ENCODE measurements around the gene ZNF687. TPM values are rescaled to one million over a fixed set of nuclear protein-coding genes. Genes with fewer than 3 reads are reported as not detected.

The ZNF687 gene
- total RNA-seq, 2 experiments from 2014 or later: 29.9 to 35.7 TPM

DNA sequence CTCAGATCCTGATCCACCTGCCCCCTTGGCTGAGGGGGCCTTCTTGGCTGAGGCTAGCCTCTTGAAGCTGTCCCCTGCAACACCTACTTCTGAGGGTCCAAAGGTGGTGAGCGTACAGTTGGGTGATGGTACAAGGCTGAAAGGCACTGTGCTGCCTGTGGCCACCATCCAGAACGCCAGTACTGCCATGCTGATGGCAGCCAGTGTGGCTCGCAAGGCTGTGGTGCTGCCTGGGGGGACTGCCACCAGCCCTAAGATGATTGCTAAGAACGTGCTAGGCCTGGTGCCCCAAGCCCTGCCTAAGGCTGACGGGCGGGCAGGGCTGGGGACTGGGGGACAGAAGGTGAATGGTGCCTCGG, 5.2 kb downstream of the ZNF687 start:
- H3K4me1 Mint-ChIP-seq: peaks cover 21% of the 10 kb centered on the region
- no peaks in the 10 kb centered on the region for H3K27me3 Mint-ChIP-seq
- H3K36me3 Mint-ChIP-seq: peaks cover 19% of the 10 kb centered on the region
- H3K27ac Mint-ChIP-seq: no peak overlapping the region
- no peaks in the 10 kb centered on the region for H3K9me3 Mint-ChIP-seq (ENCODE audit: low read depth)
- CTCF ChIA-PET: interaction anchor here (1.2 kb wide), 1 partner anchor 14 kb away, joined by 3 read pairs; no protein-coding TSS in a partner anchor
- H3K4me3 Mint-ChIP-seq: no peak overlapping the region
- ATAC-seq: no peak
- DNase-seq: no peak

DNA sequence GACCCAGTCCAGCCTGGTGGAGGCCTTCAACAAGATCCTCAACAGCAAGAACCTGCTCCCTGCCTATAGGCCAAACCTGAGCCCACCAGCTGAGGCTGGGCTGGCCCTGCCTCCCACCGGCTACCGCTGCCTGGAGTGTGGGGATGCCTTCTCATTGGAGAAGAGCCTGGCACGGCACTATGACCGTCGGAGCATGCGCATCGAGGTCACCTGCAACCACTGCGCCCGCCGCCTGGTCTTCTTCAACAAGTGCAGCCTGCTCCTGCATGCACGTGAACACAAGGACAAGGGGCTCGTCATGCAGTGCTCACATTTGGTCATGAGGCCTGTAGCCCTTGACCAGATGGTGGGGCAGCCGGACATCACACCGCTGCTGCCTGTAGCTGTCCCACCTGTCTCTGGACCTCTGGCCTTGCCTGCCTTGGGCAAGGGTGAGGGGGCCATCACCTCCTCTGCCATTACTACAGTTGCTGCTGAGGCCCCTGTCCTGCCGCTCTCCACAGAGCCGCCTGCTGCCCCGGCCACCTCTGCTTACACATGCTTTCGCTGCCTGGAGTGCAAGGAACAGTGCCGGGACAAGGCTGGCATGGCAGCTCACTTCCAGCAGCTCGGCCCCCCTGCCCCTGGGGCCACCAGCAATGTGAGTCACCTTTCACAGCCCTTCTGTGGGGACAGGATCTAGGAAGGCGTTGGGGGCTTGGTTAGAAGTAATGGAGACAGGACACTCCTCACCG, 5.8 kb downstream of the ZNF687 start:
- Mint-ChIP-seq H3K9me3 (ENCODE audit: low read depth) (no peaks in the 10 kb centered on the region), H3K4me1 (peaks cover 21% of the 10 kb centered on the region), H3K27ac (no peak overlapping the region), H3K27me3 (no peaks in the 10 kb centered on the region), H3K4me3 (no peak overlapping the region), H3K36me3 (peaks cover 23% of the 10 kb centered on the region)
- no peak for ATAC-seq
- DNase-seq: no peak
- CTCF ChIA-PET: interaction anchor here (1.2 kb wide), 1 partner anchor 13 kb away, joined by 3 read pairs; no protein-coding TSS in a partner anchor

DNA sequence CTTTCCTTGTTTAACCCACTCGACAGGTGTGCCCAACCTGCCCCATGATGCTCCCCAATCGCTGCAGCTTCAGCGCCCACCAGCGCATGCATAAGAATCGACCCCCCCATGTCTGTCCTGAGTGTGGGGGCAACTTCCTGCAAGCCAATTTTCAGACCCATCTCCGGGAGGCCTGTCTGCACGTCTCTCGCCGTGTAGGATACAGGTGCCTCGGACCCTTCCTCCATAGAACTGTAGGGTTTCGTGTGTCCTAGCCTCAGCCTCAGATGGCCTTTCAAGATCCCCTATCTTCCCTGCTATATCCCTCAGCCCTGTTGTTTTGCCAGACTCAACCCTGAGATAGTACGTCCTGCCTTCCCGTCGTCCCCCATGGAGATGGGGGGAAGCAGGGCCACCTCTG, 6.4 kb downstream of the ZNF687 start:
- ATAC-seq: no peak
- Mint-ChIP-seq H3K27ac (peak overlapping the region; percentile 6), H3K36me3 (peaks cover 25% of the 10 kb centered on the region), H3K4me1 (peaks cover 19% of the 10 kb centered on the region), H3K9me3 (ENCODE audit: low read depth) (no peaks in the 10 kb centered on the region), H3K4me3 (no peak overlapping the region), H3K27me3 (no peaks in the 10 kb centered on the region)
- CTCF ChIA-PET: no interaction called here
- no peak for DNase-seq

DNA sequence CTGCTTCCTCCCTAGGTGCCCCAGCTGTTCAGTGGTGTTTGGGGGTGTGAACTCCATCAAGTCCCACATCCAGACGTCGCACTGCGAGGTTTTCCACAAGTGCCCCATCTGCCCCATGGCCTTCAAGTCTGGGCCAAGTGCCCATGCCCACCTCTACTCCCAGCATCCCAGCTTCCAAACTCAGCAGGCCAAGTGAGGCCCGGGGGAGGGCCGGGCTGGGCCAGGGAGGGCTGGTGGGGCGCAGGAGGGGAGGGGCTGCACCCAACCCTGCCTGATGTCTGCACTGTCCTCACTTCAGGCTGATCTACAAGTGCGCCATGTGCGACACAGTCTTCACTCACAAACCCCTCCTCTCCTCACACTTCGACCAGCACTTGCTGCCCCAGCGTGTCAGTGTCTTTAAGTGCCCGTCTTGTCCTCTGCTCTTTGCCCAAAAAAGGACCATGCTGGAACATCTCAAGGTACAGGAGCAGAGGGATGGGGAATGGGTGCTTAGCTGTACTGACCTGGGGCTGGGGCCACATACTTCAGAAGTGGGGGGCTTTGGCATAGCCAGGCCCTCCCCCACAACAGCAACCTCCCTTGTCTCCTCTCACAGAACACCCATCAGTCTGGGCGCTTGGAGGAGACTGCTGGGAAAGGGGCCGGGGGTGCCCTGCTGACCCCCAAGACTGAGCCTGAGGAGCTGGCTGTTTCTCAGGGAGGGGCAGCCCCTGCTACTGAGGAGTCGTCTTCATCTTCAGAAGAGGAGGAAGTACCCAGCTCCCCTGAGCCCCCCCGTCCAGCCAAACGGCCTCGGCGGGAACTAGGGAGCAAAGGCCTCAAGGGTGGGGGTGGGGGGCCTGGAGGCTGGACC, 7.2 kb downstream of the ZNF687 start:
- ATAC-seq (no peak), DNase-seq (no peak)
- H3K4me3 Mint-ChIP-seq: no peak overlapping the region
- H3K27me3 Mint-ChIP-seq: no peaks in the 10 kb centered on the region
- peak overlapping the region; percentile 6 for H3K27ac Mint-ChIP-seq
- H3K4me1 Mint-ChIP-seq: peaks cover 11% of the 10 kb centered on the region
- CTCF ChIA-PET: interaction anchor here (1.2 kb wide), 1 partner anchor 12 kb away, joined by 4 read pairs; no protein-coding TSS in a partner anchor
- H3K9me3 Mint-ChIP-seq (ENCODE audit: low read depth): no peaks in the 10 kb centered on the region
- H3K36me3 Mint-ChIP-seq: peaks cover 25% of the 10 kb centered on the region

DNA sequence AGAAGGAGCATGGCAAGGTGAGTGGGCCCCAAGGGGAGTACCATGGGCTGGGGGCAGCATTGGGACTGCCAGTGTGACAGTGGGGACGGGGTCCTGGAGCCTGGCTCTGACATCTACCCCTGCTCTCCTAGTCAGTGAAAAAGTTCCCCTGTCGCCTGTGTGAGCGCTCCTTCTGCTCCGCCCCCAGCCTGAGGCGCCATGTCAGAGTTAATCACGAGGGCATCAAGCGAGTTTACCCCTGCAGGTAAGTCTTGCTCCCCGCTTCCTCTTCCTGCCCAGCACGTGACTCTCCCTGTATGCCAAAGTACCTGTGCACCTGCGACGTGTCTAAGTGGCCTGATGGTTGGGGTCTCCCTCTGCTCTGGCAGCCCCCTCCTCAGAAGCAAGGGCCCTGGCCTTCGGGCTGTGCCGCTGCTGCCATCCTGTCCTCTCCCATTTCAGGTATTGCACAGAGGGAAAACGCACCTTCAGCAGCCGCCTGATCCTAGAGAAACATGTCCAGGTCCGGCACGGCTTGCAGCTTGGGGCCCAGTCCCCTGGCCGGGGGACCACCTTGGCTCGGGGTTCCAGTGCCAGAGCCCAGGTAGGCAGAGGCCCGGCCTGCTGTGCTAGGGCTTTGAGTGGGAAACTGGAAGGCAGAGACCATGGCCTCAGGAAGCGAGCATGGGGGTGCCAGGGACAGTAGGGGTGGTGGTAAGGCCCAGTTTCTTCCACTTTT, 8.1 kb downstream of the ZNF687 start:
- Mint-ChIP-seq H3K4me1 (peaks cover 6% of the 10 kb centered on the region), H3K4me3 (no peak overlapping the region), H3K9me3 (ENCODE audit: low read depth) (no peaks in the 10 kb centered on the region), H3K36me3 (peaks cover 23% of the 10 kb centered on the region), H3K27ac (no peak overlapping the region), H3K27me3 (no peaks in the 10 kb centered on the region)
- no peak for ATAC-seq
- no peak for DNase-seq
- CTCF ChIA-PET: interaction anchor here (1.2 kb wide), 1 partner anchor 11 kb away, joined by 4 read pairs; no protein-coding TSS in a partner anchor

DNA sequence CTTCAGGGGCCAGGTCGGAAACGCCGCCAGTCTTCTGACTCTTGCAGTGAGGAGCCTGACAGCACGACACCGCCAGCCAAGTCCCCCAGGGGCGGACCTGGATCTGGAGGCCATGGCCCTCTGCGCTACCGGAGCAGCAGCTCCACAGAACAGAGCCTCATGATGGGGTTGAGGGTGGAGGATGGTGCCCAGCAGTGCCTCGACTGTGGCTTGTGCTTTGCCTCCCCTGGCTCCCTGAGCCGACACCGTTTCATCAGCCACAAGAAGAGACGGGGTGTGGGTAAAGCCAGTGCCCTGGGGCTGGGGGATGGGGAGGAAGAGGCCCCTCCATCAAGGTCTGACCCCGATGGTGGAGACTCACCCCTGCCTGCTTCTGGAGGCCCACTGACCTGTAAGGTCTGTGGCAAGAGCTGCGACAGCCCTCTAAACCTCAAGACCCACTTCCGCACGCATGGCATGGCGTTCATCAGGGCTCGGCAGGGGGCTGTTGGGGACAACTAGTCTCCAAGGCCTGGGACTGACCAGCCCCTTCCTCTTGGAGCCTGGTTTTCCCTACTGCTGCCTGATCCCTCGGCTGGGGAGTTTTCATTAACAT, 8.7 kb downstream of the ZNF687 start:
- H3K4me1 Mint-ChIP-seq: peaks cover 6% of the 10 kb centered on the region
- ATAC-seq (no peak), DNase-seq (no peak)
- H3K27me3 Mint-ChIP-seq: no peaks in the 10 kb centered on the region
- no peak overlapping the region for H3K4me3 Mint-ChIP-seq
- H3K27ac Mint-ChIP-seq: no peak overlapping the region
- H3K9me3 Mint-ChIP-seq (ENCODE audit: low read depth): no peaks in the 10 kb centered on the region
- CTCF ChIA-PET: no interaction called here
- peaks cover 21% of the 10 kb centered on the region for H3K36me3 Mint-ChIP-seq

DNA sequence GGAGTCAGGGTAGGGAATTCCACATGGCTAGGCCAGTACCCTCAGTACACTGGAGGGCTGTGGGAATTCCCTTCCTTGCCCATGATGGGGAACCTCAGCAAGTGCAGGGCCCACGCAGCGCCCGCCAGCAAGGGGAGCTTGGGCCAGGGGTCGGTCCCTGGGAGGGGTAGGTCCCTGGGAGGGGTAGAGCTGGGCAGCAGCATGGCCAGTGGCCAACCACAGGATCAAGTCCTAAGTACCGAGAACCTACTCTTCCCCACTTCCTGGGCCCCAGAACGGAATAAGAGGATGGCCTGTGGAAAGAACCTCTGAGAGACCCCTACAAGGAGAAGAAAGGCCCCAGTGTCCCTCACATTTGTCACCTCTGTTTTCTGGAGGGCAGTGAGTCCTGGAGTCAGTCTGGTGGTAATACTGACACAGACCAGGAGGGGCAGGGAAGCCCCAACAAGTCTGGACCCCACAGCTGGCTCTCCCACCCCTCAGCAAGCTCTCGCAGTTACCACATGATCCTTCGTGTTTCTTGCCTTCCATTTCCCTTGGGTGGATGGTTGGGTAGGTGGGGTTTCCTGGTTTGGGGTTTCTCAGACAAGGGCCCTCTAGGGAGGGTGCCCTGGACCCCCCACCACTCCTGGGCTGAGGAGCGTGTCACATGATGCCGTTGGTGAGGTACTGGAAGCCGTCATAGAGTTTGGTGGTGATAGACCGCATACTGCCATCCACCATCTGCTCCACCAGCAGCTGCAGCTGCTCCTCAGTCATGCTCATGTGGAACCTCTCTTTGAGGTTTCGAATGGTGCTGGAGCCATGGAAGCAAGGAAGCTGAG, 10.3 kb downstream of the ZNF687 start:
- Mint-ChIP-seq H3K9me3 (ENCODE audit: low read depth) (no peaks in the 10 kb centered on the region), H3K27ac (peak overlapping the region; percentile 32), H3K36me3 (peaks cover 18% of the 10 kb centered on the region), H3K27me3 (no peaks in the 10 kb centered on the region), H3K4me1 (peaks cover 6% of the 10 kb centered on the region), H3K4me3 (no peak overlapping the region)
- ATAC-seq (no peak), DNase-seq (no peak)
- CTCF ChIA-PET: interaction anchor here (1.5 to 1.7 kb wide), 2 partner anchors 9 to 48 kb away, joined by 3 to 8 read pairs; no protein-coding TSS in a partner anchor

DNA sequence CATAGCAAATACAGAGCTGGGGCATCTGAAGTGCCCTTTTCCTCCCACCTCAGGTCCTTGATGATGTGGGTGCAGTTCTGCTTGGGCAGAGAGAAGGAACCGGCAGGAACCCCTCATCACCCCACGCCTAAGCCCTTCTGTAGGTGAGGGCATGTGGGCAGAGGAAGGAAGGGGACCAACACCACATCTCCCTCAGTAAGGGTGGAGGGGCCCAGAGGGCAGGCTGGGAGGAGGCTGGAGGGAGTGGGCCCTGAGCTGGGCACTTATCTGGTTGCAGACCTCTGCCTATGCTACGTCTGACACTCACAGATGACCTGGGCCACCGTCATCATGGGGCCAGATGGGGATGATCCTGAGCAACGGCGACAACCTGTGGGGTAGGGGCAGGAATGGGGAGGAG, 11.0 kb downstream of the ZNF687 start:
- peaks cover 6% of the 10 kb centered on the region for H3K4me1 Mint-ChIP-seq
- H3K4me3 Mint-ChIP-seq: no peak overlapping the region
- no peaks in the 10 kb centered on the region for H3K27me3 Mint-ChIP-seq
- peak overlapping the region; percentile 32 for H3K27ac Mint-ChIP-seq
- peaks cover 23% of the 10 kb centered on the region for H3K36me3 Mint-ChIP-seq
- CTCF ChIA-PET: interaction anchor here (1.0 to 1.7 kb wide), 3 partner anchors 8 to 47 kb away, joined by 3 to 8 read pairs (median 3); no protein-coding TSS in a partner anchor
- no peaks in the 10 kb centered on the region for H3K9me3 Mint-ChIP-seq (ENCODE audit: low read depth)
- ATAC-seq: no peak
- no peak for DNase-seq

DNA sequence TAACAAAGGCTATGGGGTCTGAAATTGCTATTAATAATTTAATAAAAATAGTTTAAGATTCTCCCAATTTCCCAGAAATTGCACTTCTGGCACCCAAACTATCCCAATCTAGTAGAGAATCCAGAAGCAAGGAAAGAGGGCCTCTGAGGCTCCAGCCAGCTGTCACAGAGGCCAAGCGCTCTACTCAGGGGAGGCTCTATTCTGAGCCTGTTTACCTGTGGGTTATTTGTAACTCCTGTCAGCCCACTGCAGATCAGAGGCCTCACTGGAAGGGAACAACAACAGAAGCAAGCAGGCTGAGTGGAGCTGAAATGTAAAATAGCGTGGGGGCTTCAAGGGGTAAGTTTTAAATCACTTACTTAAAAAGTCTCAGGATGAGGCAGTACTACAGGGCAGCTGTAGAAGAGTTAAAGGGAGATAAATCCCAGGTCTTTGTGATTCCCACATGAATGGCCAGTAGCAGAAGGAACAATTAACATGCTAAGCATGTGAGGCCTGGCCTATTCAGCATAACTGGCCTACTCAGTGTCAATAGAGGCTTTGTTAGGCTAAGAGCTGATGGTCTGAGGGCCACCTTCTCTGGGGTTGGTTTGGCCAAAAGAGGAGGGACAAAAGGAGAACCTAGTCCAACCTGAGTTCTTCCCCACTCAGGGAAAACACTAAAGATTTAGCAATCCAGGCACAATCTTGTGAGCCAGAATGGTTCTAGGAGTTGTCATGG, 12.8 kb downstream of the ZNF687 start:
- Mint-ChIP-seq H3K27me3 (no peaks in the 10 kb centered on the region), H3K4me3 (no peak overlapping the region), H3K9me3 (ENCODE audit: low read depth) (no peaks in the 10 kb centered on the region), H3K27ac (no peak overlapping the region), H3K4me1 (no peaks in the 10 kb centered on the region), H3K36me3 (peaks cover 27% of the 10 kb centered on the region)
- DNase-seq (no peak), ATAC-seq (no peak)
- CTCF ChIA-PET: interaction anchor here (1.7 to 4.2 kb wide), 3 partner anchors 14 to 195 kb away, joined by 4 to 27 read pairs (median 6); no protein-coding TSS in a partner anchor

DNA sequence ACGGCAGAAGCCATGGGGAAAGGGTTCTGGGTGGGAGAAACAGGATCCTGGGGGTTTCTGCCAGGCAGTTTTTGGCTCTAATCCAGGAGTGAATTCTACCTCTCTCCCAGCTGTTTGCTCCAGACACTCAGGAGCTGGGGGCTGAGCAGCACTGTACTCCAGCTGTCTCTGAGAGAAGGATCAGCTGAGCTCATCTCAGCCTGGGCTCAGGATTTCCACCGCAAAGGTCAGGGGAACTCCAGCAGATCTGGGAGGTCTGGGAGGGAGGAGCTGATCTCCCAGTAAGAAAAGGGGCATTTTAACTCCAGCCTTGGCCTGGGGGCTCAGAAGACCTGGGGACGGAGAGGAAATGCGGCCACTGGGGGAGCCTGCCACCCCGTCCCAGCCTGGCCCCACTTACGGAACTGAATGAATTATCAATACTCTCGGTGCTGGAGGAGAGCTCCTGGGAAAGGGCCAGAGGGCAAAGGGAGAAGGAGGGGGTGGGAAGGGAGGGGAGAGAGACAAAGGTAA, 27.8 kb downstream of the ZNF687 start:
- Mint-ChIP-seq H3K4me1 (peaks cover 24% of the 10 kb centered on the region), H3K9me3 (ENCODE audit: low read depth) (no peaks in the 10 kb centered on the region), H3K27ac (no peak overlapping the region), H3K27me3 (no peaks in the 10 kb centered on the region), H3K36me3 (peaks cover 39% of the 10 kb centered on the region), H3K4me3 (no peak overlapping the region)
- ATAC-seq (no peak), DNase-seq (no peak)
- CTCF ChIA-PET: interaction anchor here (1.3 to 3.4 kb wide), 4 partner anchors 9 to 30 kb away, joined by 3 to 44 read pairs (median 24); partner anchors contain the start of gene PI4KB

DNA sequence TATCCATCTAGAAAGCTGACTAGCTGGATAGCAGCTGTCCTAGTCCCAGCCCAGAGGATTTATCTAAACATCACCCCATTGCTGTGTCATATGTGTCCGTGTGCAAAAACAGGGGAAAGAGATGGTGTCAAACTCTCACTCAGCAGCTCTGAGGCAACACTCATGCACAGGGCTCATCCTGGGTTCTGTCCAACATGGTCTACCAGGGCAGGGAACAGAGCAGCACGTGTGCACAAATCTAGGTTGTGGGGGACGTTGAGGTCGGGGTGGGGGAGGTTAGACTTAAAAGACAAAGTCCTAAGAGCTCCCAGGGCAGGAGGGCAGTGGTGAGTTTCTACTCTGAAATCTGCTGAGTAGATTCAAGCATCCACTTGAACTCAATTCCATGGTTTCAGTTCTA, 28.9 kb downstream of the ZNF687 start:
- ATAC-seq (no peak), DNase-seq (no peak)
- Mint-ChIP-seq H3K9me3 (ENCODE audit: low read depth) (no peaks in the 10 kb centered on the region), H3K4me3 (no peak overlapping the region), H3K36me3 (peaks cover 35% of the 10 kb centered on the region), H3K4me1 (peaks cover 24% of the 10 kb centered on the region), H3K27me3 (no peaks in the 10 kb centered on the region), H3K27ac (peak overlapping the region; percentile 82)
- CTCF ChIA-PET: interaction anchor here (3.2 to 3.4 kb wide), 3 partner anchors 10 to 29 kb away, joined by 22 to 44 read pairs (median 27); partner anchors contain the start of gene PI4KB
